ENCODE data around the gene PRSS53.

PRSS53 gene

GRCh38 chr16:31099860-31100638 is 11.3 kb upstream of the PRSS53 start:
- DNase-seq = no peak

- DNase-seq = peak; percentile 56 to 97 (median 90)
Observed at GRCh38 chr16:31094424-31095120, 5.8 kb upstream of the PRSS53 start, which contains the start of gene VKORC1. TSS of gene VKORC1 (minus strand) at chr16:31094797. CDS start at chr16:31094729, 68 bp downstream.

- DNase-seq = peak in 8 of 58 donors; percentile 18 to 60 (median 46)
Observed at GRCh38 chr16:31094088-31094423, 5.3 kb upstream of the PRSS53 start.

- DNase-seq = peak in 43 of 58 donors; percentile 13 to 83 (median 44)
Observed at GRCh38 chr16:31093132-31093703, 4.5 kb upstream of the PRSS53 start.

- DNase-seq = peak in 4 of 58 donors; percentile 11 to 33 (median 18)
Observed at GRCh38 chr16:31092330-31092729, 3.6 kb upstream of the PRSS53 start.

GRCh38 chr16:31090540-31090939 is 1.8 kb upstream of the PRSS53 start:
- DNase-seq = no peak

- DNase-seq = no peak
Observed at GRCh38 chr16:31089199-31089598, 456 bp upstream of the PRSS53 start.

- DNase-seq = no peak
Observed at GRCh38 chr16:31087971-31088370, 772 bp downstream of the PRSS53 start.

GRCh38 chr16:31087481-31087880 is 1.3 kb downstream of the PRSS53 start:
- DNase-seq = no peak

GRCh38 chr16:31086629-31086906 is 2.2 kb downstream of the PRSS53 start:
- DNase-seq = no peak

GRCh38 chr16:31085873-31086628 is 2.7 kb downstream of the PRSS53 start:
- DNase-seq = peak in 1 of 58 donors; percentile 8

GRCh38 chr16:31085411-31085810 is 3.3 kb downstream of the PRSS53 start:
- DNase-seq = no peak

- no peak for DNase-seq
Observed at GRCh38 chr16:31084584-31085302, 4.0 kb downstream of the PRSS53 start.

- no peak for DNase-seq
Observed at GRCh38 chr16:31083981-31084380, 4.8 kb downstream of the PRSS53 start.

GRCh38 chr16:31083556-31083955 is 5.2 kb downstream of the PRSS53 start:
- DNase-seq = no peak

- DNase-seq = no peak
Observed at GRCh38 chr16:31083081-31083480, 5.7 kb downstream of the PRSS53 start.

- no peak for DNase-seq
Observed at GRCh38 chr16:31082368-31083045, 6.2 kb downstream of the PRSS53 start.

- DNase-seq = peak in 16 of 58 donors; percentile 10 to 38 (median 18)
Observed at GRCh38 chr16:31081428-31082351, 7.1 kb downstream of the PRSS53 start.

GRCh38 chr16:31080756-31081419 is 7.9 kb downstream of the PRSS53 start:
- no peak for DNase-seq
